Measurements from ENCODE around the gene AKAP17A. TPM values are rescaled to one million over a fixed set of nuclear protein-coding genes. Genes with fewer than 3 reads are reported as not detected.

Gene AKAP17A
- total and polyA plus RNA-seq, 2 of the 13 experiments (the other 11 are each of a cell fraction or from before 2014, with no cell fraction given) = 20.5 to 26.5 TPM

DNA sequence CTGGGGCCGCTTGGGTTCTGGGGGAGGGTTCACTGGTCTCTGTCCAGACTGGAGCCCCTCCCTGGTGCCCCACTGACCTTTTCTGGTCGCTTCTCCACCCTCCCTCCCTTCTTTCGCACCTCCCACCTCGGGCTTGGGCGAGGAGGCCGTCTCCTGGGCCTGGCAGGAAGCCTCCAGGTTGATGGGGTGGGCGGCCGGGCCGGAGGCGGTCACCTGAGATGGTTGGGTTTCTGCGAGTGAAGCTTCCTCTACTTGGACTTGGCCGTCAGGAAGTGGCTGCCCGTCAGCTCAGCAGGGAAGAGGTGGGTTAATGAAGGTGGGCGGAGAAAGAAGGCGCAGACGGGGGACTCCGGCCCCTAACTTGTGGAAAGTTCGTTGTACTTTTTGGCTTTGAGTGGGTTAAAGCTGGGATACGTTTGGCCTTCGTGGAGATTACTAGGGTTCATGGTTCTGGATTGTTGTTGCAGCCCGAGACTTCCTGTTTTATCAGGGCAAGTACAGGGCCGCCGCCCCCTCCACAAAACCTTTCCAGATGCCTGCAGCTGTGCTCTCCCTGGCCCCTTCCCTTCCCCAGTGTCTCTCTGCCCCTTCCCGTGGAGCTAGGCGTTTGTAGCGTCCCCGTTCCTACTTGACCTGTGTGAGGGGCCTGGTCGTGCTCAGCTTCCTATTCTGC, 1.2 kb downstream of the AKAP17A start (continued):
- TF ChIP-seq, protein P1, sequence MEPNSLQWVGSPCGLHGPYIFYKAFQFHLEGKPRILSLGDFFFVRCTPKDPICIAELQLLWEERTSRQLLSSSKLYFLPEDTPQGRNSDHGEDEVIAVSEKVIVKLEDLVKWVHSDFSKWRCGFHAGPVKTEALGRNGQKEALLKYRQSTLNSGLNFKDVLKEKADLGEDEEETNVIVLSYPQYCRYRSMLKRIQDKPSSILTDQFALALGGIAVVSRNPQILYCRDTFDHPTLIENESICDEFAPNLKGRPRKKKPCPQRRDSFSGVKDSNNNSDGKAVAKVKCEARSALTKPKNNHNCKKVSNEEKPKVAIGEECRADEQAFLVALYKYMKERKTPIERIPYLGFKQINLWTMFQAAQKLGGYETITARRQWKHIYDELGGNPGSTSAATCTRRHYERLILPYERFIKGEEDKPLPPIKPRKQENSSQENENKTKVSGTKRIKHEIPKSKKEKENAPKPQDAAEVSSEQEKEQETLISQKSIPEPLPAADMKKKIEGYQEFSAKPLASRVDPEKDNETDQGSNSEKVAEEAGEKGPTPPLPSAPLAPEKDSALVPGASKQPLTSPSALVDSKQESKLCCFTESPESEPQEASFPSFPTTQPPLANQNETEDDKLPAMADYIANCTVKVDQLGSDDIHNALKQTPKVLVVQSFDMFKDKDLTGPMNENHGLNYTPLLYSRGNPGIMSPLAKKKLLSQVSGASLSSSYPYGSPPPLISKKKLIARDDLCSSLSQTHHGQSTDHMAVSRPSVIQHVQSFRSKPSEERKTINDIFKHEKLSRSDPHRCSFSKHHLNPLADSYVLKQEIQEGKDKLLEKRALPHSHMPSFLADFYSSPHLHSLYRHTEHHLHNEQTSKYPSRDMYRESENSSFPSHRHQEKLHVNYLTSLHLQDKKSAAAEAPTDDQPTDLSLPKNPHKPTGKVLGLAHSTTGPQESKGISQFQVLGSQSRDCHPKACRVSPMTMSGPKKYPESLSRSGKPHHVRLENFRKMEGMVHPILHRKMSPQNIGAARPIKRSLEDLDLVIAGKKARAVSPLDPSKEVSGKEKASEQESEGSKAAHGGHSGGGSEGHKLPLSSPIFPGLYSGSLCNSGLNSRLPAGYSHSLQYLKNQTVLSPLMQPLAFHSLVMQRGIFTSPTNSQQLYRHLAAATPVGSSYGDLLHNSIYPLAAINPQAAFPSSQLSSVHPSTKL (CRISPR knock-in tag; IDR thresholded peaks at IDR 0.05) = 0 out of 2 replicates have a peak, but pooled peaks have one; percentile 7
- TF ChIP-seq, protein P2, sequence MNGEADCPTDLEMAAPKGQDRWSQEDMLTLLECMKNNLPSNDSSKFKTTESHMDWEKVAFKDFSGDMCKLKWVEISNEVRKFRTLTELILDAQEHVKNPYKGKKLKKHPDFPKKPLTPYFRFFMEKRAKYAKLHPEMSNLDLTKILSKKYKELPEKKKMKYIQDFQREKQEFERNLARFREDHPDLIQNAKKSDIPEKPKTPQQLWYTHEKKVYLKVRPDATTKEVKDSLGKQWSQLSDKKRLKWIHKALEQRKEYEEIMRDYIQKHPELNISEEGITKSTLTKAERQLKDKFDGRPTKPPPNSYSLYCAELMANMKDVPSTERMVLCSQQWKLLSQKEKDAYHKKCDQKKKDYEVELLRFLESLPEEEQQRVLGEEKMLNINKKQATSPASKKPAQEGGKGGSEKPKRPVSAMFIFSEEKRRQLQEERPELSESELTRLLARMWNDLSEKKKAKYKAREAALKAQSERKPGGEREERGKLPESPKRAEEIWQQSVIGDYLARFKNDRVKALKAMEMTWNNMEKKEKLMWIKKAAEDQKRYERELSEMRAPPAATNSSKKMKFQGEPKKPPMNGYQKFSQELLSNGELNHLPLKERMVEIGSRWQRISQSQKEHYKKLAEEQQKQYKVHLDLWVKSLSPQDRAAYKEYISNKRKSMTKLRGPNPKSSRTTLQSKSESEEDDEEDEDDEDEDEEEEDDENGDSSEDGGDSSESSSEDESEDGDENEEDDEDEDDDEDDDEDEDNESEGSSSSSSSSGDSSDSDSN (CRISPR knock-in tag; IDR thresholded peaks at IDR 0.05) = peak; percentile 37; the same call in 1 of the 2 replicates
- TF ChIP-seq ZFP37 (CRISPR knock-in tag; IDR thresholded peaks at IDR 0.05; ENCODE audit: borderline replicate concordance) = 0 out of 2 replicates have a peak, but pooled peaks have one; percentile 29
- no peak for TF ChIP-seq JARID2 (CRISPR knock-in tag; IDR thresholded peaks at IDR 0.05; ENCODE audit: insufficient replicate concordance)
- TF ChIP-seq, protein P3, sequence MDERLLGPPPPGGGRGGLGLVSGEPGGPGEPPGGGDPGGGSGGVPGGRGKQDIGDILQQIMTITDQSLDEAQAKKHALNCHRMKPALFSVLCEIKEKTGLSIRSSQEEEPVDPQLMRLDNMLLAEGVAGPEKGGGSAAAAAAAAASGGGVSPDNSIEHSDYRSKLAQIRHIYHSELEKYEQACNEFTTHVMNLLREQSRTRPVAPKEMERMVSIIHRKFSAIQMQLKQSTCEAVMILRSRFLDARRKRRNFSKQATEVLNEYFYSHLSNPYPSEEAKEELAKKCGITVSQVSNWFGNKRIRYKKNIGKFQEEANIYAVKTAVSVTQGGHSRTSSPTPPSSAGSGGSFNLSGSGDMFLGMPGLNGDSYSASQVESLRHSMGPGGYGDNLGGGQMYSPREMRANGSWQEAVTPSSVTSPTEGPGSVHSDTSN (CRISPR knock-in tag; IDR thresholded peaks at IDR 0.05) = no peak
- TF ChIP-seq SUZ12 (IDR thresholded peaks at IDR 0.05; ENCODE audit: low read depth, low read length) = no peak
- TF ChIP-seq, protein P4, sequence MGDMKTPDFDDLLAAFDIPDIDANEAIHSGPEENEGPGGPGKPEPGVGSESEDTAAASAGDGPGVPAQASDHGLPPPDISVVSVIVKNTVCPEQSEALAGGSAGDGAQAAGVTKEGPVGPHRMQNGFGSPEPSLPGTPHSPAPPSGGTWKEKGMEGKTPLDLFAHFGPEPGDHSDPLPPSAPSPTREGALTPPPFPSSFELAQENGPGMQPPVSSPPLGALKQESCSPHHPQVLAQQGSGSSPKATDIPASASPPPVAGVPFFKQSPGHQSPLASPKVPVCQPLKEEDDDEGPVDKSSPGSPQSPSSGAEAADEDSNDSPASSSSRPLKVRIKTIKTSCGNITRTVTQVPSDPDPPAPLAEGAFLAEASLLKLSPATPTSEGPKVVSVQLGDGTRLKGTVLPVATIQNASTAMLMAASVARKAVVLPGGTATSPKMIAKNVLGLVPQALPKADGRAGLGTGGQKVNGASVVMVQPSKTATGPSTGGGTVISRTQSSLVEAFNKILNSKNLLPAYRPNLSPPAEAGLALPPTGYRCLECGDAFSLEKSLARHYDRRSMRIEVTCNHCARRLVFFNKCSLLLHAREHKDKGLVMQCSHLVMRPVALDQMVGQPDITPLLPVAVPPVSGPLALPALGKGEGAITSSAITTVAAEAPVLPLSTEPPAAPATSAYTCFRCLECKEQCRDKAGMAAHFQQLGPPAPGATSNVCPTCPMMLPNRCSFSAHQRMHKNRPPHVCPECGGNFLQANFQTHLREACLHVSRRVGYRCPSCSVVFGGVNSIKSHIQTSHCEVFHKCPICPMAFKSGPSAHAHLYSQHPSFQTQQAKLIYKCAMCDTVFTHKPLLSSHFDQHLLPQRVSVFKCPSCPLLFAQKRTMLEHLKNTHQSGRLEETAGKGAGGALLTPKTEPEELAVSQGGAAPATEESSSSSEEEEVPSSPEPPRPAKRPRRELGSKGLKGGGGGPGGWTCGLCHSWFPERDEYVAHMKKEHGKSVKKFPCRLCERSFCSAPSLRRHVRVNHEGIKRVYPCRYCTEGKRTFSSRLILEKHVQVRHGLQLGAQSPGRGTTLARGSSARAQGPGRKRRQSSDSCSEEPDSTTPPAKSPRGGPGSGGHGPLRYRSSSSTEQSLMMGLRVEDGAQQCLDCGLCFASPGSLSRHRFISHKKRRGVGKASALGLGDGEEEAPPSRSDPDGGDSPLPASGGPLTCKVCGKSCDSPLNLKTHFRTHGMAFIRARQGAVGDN (CRISPR knock-in tag; IDR thresholded peaks at IDR 0.05) = peak; percentile 67
- TF ChIP-seq, protein P5, sequence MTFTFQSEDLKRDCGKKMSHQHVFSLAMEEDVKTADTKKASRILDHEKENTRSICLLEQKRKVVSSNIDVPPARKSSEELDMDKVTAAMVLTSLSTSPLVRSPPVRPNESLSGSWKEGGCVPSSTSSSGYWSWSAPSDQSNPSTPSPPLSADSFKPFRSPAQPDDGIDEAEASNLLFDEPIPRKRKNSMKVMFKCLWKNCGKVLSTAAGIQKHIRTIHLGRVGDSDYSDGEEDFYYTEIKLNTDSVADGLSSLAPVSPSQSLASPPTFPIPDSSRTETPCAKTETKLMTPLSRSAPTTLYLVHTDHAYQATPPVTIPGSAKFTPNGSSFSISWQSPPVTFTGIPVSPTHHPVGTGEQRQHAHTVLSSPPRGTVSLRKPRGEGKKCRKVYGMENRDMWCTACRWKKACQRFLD (CRISPR knock-in tag; IDR thresholded peaks at IDR 0.05; ENCODE audit: borderline replicate concordance) = no peak
- TF ChIP-seq, protein P6, sequence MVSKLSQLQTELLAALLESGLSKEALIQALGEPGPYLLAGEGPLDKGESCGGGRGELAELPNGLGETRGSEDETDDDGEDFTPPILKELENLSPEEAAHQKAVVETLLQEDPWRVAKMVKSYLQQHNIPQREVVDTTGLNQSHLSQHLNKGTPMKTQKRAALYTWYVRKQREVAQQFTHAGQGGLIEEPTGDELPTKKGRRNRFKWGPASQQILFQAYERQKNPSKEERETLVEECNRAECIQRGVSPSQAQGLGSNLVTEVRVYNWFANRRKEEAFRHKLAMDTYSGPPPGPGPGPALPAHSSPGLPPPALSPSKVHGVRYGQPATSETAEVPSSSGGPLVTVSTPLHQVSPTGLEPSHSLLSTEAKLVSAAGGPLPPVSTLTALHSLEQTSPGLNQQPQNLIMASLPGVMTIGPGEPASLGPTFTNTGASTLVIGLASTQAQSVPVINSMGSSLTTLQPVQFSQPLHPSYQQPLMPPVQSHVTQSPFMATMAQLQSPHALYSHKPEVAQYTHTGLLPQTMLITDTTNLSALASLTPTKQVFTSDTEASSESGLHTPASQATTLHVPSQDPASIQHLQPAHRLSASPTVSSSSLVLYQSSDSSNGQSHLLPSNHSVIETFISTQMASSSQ (IDR thresholded peaks at IDR 0.05; ENCODE audit: low read depth) = no peak
- TF ChIP-seq, protein P6 (CRISPR knock-in tag; IDR thresholded peaks at IDR 0.05; ENCODE audit: borderline replicate concordance) = no peak

All from HepG2 (cell line).